ENCODE results near the gene RAN. TPM values are rescaled to one million over a fixed set of nuclear protein-coding genes. Genes with fewer than 3 reads are reported as not detected.

RAN gene
- total RNA-seq, 4 donors from 2014 or later, result 157 to 211 (median 197) TPM

DNA sequence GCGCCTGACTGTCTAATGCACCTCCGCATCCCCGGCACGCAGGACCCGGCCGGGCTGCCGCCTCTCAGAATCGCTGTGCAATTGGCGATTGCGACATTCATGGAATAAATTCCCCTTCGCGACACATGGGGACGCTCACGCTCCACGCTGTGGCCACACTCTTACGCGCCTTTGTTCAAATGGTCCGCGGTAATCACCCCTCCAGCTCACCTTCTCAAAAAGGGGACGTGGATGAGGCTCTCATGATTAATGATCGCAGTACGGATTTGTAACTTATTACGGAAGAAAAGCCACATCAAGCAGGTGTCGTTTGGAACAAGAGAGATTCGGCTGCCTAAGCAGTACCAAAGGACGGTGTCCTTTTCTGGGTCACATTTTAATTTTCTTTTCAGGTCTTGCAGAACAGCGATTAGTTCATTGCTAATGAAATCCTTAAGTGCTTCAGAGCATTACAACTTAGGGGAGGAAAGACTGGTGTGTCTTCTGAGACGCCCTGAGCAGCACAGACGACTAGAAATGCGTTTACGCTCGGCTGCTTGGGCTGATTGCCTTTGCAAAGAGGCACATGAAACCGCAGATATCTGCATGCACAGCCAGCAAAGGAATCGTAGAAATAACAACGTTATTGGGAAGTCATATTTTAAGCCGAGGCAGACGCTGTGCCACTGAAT is 44.5 kb downstream of the RAN start:
- peaks cover 0 to 8% (median under 1%) of the 10 kb centered on the region in 4 donors for H3K9me3 ChIP-seq
- H3K27ac ChIP-seq (replicated peaks in 1 of 4), result no peak overlapping the region
- intact Hi-C loops (cut with DNase I), result loop anchor here (2.0 to 10.0 kb wide), 2 partner anchors 88 to 216 kb away; no protein-coding TSS in a partner anchor
- peak overlapping the region; percentile 33 to 46 (median 37) for H3K4me3 ChIP-seq
- peaks cover 0 to 16% (median 0%) of the 10 kb centered on the region in 4 donors for H3K27me3 ChIP-seq
- DNase-seq (ENCODE audit: extremely low spot score), result peak; percentile 92
- H3K36me3 ChIP-seq, result no peaks in the 10 kb centered on the region
- TF ChIP-seq, protein P1, sequence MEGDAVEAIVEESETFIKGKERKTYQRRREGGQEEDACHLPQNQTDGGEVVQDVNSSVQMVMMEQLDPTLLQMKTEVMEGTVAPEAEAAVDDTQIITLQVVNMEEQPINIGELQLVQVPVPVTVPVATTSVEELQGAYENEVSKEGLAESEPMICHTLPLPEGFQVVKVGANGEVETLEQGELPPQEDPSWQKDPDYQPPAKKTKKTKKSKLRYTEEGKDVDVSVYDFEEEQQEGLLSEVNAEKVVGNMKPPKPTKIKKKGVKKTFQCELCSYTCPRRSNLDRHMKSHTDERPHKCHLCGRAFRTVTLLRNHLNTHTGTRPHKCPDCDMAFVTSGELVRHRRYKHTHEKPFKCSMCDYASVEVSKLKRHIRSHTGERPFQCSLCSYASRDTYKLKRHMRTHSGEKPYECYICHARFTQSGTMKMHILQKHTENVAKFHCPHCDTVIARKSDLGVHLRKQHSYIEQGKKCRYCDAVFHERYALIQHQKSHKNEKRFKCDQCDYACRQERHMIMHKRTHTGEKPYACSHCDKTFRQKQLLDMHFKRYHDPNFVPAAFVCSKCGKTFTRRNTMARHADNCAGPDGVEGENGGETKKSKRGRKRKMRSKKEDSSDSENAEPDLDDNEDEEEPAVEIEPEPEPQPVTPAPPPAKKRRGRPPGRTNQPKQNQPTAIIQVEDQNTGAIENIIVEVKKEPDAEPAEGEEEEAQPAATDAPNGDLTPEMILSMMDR (IDR thresholded peaks at IDR 0.05), result peak; percentile 90 to 94 (median 91)
- TF ChIP-seq EP300 (IDR thresholded peaks at IDR 0.05), result no peak
- TF ChIP-seq POLR2A (IDR thresholded peaks at IDR 0.05; ENCODE audit: low read depth), result no peak
- TF ChIP-seq POLR2AphosphoS5 (IDR thresholded peaks at IDR 0.05), result peak; percentile 51 to 72
- H3K4me1 ChIP-seq, result peaks cover 0 to 19% (median 11%) of the 10 kb centered on the region in 4 donors
- WGBS, result 24% methylated on average over 24 of the region's 37 CpGs

DNA sequence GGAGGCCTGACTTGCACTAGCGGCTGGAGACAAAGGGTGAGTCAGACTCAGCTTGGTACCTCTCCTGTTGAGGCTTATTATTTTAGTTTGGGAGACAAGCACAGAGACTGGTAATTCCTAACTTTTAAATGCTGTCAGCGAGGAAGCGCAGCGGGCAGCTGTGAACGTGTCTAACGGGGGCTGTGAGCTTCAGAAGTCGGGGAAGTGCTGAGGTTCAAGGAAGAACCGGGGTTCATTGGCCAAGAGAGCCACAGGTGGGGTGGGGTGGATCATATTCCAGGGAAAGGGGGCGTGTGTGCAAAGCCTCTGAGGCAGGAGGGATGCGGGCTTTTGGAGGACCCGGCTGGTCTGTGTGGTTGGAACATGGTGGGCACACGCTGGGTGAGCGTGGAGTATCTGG is 45.7 kb downstream of the RAN start:
- no peak overlapping the region for H3K27ac ChIP-seq (replicated peaks in 1 of 4)
- intact Hi-C loops (cut with DNase I), result loop anchor here (2.0 to 10.0 kb wide), 2 partner anchors 87 to 215 kb away; no protein-coding TSS in a partner anchor
- H3K36me3 ChIP-seq, result no peaks in the 10 kb centered on the region
- peaks cover 0 to 19% (median 0%) of the 10 kb centered on the region in 4 donors for H3K27me3 ChIP-seq
- peaks cover 0 to 19% (median 11%) of the 10 kb centered on the region in 4 donors for H3K4me1 ChIP-seq
- peaks cover 0 to 5% (median 0%) of the 10 kb centered on the region in 4 donors for H3K9me3 ChIP-seq
- no peak overlapping the region for H3K4me3 ChIP-seq
- TF ChIP-seq, protein P1 (IDR thresholded peaks at IDR 0.05), result no peak
- TF ChIP-seq EP300 (IDR thresholded peaks at IDR 0.05) (no peak), POLR2A (IDR thresholded peaks at IDR 0.05; ENCODE audit: low read depth) (no peak), POLR2AphosphoS5 (IDR thresholded peaks at IDR 0.05) (no peak)
- WGBS, result 90% methylated on average over 13 of the region's 13 CpGs
- DNase-seq (ENCODE audit: extremely low spot score), result no peak

DNA sequence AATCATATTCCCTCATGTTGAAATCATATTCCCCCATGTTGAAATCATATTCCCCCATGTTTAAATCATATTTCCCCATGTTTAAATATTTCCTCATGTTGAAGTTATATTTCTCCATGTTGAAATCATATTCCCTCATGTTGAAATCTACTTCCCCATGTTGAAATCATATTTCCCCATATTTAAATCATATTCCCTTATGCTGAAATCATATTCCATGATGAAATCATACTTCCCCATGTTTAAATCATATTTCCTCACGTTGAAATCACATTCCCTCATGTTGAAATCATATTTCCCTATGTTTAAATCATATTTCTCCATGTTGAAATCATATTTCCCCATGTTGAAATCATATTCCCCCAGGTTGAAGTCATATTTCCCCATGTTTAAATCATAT is 47.2 kb downstream of the RAN start:
- Histone ChIP-seq H3K9me3 (peaks cover 0 to 5% (median 0%) of the 10 kb centered on the region in 4 donors), H3K4me3 (no peak overlapping the region), H3K36me3 (no peaks in the 10 kb centered on the region), H3K27me3 (peaks cover 0 to 19% (median 0%) of the 10 kb centered on the region in 4 donors), H3K27ac (replicated peaks in 1 of 4) (peak overlapping the region in 1 of 4 donors; percentile 52), H3K4me1 (peaks cover 0 to 19% (median 13%) of the 10 kb centered on the region in 4 donors)
- DNase-seq (ENCODE audit: extremely low spot score), result no peak
- WGBS, result 62% methylated on average over 1 of the region's 1 CpG
- intact Hi-C loops (cut with DNase I), result loop anchor here (10.0 kb wide), 1 partner anchor 86 kb away; no protein-coding TSS in a partner anchor
- TF ChIP-seq POLR2A (IDR thresholded peaks at IDR 0.05; ENCODE audit: low read depth) (no peak), EP300 (IDR thresholded peaks at IDR 0.05) (no peak), POLR2AphosphoS5 (IDR thresholded peaks at IDR 0.05) (no peak)
- TF ChIP-seq, protein P1 (IDR thresholded peaks at IDR 0.05), result no peak

DNA sequence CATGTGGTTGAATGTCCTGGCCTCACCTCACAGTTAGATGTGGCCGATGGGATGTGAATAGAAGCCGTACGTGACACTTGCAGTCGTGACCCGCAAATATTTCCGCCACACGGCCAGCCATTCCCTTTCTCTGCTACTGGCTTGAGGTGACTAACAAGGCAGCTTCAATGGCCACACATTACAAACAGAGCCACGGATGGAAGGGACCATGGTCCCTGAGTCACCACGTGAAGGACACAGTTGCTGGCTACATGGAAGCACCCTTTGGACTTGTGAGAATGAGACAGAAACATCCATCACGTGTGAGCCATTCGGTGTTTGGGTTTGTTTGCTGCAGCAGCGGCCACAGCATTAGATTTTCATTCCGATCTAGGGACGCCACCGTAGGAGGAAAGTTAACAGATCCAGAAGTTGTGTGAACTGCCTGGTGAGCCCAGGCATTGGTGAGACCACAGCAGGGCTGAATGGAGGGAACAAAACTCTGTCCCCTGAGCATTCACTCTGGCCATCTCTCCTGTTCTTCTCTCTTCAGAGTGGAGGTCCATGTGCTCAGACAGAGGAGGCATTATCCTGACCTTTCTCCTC is 48.3 kb downstream of the RAN start:
- Histone ChIP-seq H3K27ac (replicated peaks in 1 of 4) (peak overlapping the region; percentile 13 to 52 (median 37)), H3K36me3 (no peaks in the 10 kb centered on the region), H3K4me3 (no peak overlapping the region), H3K9me3 (peaks cover 0 to 5% (median 0%) of the 10 kb centered on the region in 4 donors), H3K27me3 (peaks cover 0 to 19% (median 0%) of the 10 kb centered on the region in 4 donors), H3K4me1 (peaks cover 0 to 23% (median 18%) of the 10 kb centered on the region in 4 donors)
- DNase-seq (ENCODE audit: extremely low spot score), result no peak
- intact Hi-C loops (cut with DNase I), result no loop called here
- TF ChIP-seq, protein P1 (IDR thresholded peaks at IDR 0.05), result no peak
- TF ChIP-seq POLR2AphosphoS5 (IDR thresholded peaks at IDR 0.05) (no peak), EP300 (IDR thresholded peaks at IDR 0.05) (no peak), POLR2A (IDR thresholded peaks at IDR 0.05; ENCODE audit: low read depth) (no peak)
- WGBS, result 85% methylated on average over 15 of the region's 15 CpGs

All from esophagus muscularis mucosa (tissue), 4 donors.